Left ventricle myocardium inferior (tissue), 1 donor: ENCODE data around the gene PBX3. TPM values are rescaled to one million over a fixed set of nuclear protein-coding genes. Genes with fewer than 3 reads are reported as not detected.

ENCODE experiments used
- DNase-seq: peaks from one replicate; pipeline ENCODE4 v3.0.0-alpha.2; 2020
- H3K27ac ChIP-seq: fragments of 200-600 bp; replicated peaks from 2 replicates; pipeline ENCODE4 v1.8.0; 2021
- H3K27me3 ChIP-seq: fragments of 200-600 bp; 2 replicates; pipeline ENCODE4 v1.8.0; 2021; ENCODE audit warnings: low read depth
- H3K36me3 ChIP-seq: fragments of 200-600 bp; 2 replicates; pipeline ENCODE4 v1.8.0; 2021
- H3K4me1 ChIP-seq: fragments of 200-600 bp; 2 replicates; pipeline ENCODE4 v1.8.0; 2021
- H3K4me3 ChIP-seq: fragments of 200-600 bp; 2 replicates; pipeline ENCODE4 v1.8.0; 2021; ENCODE audit warnings: mild to moderate bottlenecking, moderate library complexity
- H3K9me3 ChIP-seq: fragments of 200-600 bp; replicated peaks from 2 replicates; pipeline ENCODE4 v1.8.0; 2021
- intact Hi-C: fragments of 100-400 bp; cut with micrococcal nuclease; formaldehyde crosslinking; loops from one replicate; pipeline ENCODE4 v1.11.0; 2022
- total RNA-seq: library from RNA; stranded (reverse); fragmentation: NEBNext Ultra II Directional; extraction: Animal tissue kit (Norgen Biotek cat#: 25700); gene quantifications from one replicate; pipeline ENCODE4 v1.2.1, GENCODE V29; 2021
- TF ChIP-seq, protein P1 (sequence below): fragments of 200-600 bp; IDR thresholded peaks from 2 replicates; pipeline ENCODE4 v1.8.0; 2021; ENCODE audit warnings: antibody characterized with exemption, mild to moderate bottlenecking, borderline replicate concordance
- donor health status: DM: no; HTN: yes; CAD: no; lungs with severe emphysema.

PBX3 gene
- total RNA-seq, 1 donor from 2014 or later: 44.2 TPM

DNA sequence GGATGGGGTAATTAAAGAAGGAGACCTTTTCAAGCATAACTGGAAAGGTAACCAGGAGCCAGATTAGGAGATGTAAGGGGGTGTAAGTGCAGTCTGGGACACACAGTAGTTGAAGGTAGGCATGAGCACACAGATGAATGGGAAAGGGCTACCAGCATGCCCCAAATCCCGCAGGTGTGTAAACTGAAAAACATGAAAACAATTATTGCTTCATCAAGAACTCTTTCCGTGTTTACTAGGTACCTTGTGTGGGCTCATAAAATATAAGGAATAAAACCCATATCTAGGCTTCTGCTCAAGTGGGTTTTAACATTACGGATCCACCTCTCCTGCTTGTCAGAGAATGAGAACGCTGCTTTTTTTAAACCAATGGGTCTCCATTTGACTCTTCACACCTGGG, 41.3 kb upstream of the PBX3 start:
- Histone ChIP-seq H3K4me3 (peak overlapping the region; percentile 95), H3K36me3 (no peaks in the 10 kb centered on the region), H3K4me1 (peaks cover 41% of the 10 kb centered on the region), H3K9me3 (no peaks in the 10 kb centered on the region), H3K27me3 (no peaks in the 10 kb centered on the region), H3K27ac (no peak overlapping the region)
- intact Hi-C loops: no loop called here
- TF ChIP-seq, protein P1, sequence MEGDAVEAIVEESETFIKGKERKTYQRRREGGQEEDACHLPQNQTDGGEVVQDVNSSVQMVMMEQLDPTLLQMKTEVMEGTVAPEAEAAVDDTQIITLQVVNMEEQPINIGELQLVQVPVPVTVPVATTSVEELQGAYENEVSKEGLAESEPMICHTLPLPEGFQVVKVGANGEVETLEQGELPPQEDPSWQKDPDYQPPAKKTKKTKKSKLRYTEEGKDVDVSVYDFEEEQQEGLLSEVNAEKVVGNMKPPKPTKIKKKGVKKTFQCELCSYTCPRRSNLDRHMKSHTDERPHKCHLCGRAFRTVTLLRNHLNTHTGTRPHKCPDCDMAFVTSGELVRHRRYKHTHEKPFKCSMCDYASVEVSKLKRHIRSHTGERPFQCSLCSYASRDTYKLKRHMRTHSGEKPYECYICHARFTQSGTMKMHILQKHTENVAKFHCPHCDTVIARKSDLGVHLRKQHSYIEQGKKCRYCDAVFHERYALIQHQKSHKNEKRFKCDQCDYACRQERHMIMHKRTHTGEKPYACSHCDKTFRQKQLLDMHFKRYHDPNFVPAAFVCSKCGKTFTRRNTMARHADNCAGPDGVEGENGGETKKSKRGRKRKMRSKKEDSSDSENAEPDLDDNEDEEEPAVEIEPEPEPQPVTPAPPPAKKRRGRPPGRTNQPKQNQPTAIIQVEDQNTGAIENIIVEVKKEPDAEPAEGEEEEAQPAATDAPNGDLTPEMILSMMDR: no peak
- DNase-seq: no peak

DNA sequence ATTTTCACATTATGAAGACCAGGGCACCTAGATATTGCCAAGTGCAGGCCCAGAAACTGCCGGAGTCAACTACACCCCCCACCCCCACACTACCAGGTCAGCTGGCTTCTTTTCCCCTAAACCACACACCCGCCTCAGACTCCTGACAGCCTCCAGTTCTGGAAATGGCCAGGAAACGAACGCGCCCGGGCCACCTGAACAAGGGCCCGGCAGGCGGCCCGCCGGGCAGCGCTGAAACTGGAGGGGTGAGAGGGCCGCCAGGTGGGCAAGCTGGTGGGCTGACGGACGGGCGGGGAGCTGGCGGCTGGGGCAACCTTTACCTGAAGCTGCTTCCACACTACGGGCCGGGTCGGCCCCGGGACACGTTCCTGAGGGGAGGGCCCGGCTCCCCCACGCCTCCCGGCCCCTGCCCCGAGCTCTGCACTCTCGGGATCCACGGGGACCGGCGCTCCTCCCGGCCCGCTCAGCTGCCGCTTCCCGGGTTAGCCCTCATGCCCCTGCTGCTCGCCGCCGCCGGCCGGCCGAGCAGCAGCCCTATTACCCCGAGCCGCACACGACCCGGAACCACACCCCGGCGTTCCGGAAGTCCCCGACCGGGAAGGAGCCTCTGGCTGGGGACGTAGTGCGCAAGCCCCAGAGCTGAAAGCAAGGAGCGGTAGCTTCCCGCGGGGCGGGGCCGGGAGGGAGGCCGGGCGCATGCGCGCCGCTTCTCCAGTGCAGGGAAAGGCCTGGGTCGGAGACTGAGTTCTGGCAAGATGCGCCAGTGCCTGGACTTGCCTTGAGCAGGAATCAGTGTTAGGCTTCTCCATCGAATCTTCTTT, 40.3 kb upstream of the PBX3 start, which contains the start of gene MAPKAP1:
Gene MAPKAP1 (minus strand): TSS at position 558 of the 821 bp plus-strand sequence. CDS start 34,634 bp downstream, outside the sequence.
- TF ChIP-seq, protein P1: no peak
- Histone ChIP-seq H3K36me3 (no peaks in the 10 kb centered on the region), H3K27ac (peak within 1 kb of the TSS; percentile 88), H3K27me3 (no peaks in the 10 kb centered on the region), H3K4me1 (peaks cover 41% of the 10 kb centered on the region), H3K9me3 (no peaks in the 10 kb centered on the region), H3K4me3 (peak within 1 kb of the TSS; percentile 95)
- intact Hi-C loops: no loop called here
- DNase-seq: peak; percentile 98

DNA sequence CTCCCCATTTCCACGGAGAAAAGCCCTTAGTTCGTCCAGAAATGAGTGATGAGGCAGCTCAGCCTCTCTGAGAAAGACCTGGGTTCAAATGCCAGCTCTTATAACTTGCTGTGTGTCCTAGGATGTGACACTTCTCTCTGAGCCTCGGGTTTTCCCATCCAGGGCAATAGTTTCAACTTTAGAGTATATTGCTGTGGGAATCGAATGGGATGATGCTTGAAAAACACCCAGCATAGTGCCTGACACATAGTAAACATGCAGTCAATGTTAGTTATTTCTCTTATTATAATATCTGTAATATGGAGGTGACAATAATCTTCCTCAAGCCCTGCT, 39.7 kb upstream of the PBX3 start:
- TF ChIP-seq, protein P1: no peak
- DNase-seq: no peak
- Histone ChIP-seq H3K27me3 (no peaks in the 10 kb centered on the region), H3K36me3 (no peaks in the 10 kb centered on the region), H3K4me1 (peaks cover 41% of the 10 kb centered on the region), H3K9me3 (no peaks in the 10 kb centered on the region), H3K4me3 (peak overlapping the region; percentile 95), H3K27ac (peak overlapping the region; percentile 88)
- intact Hi-C loops: no loop called here

DNA sequence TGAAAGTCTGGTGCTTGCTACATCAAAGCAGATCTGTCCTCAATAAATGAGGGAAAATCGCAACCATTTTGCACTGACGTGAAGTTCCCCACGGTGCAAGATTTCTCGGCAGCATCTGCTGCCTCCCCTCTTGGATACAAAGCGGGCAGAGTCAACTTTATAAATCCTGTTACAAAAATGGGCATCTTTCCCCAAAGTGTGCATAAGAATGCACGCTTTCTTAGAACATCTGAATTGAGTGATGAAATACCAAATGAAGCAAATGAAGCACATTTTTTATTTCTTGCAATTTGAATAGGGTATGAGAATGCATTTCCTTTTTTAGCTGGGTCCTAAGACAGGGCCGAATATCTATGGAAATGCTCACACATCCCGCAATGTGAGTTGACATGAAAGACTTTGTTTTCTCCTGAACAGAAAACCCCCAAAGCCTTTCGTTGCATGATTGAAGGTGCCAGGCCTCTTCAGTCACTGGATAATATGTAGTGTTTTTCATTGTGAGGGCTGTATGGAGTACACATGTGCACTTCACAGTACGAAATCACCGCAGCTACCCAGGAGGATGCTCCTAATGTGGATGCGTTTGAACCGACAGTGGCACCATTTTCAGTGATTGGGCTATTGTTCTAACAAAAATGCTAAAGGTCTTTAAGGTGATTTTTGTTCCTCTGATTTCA, 20.6 kb upstream of the PBX3 start:
- intact Hi-C loops: no loop called here
- no peaks in the 10 kb centered on the region for H3K9me3 ChIP-seq
- TF ChIP-seq, protein P1: no peak

DNA sequence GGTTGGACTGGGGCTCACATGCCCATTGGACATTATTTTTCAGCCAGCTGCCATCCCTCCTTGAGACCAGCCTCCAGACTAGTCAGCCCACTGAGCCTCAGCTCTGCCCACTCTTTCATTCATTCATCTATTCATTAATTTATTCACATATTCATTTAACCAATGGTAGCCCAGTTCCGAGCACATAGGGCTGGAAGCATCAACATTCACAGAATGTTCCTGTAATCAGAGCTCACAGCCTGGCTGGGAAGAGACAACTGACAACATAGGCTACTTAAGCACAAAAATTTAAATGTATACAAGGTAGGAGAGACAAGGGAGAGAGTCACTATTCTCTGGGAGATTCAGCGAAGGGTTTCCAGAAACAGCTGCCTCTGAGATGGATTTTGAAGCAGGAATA, 17.0 kb upstream of the PBX3 start:
- DNase-seq: no peak
- H3K4me1 ChIP-seq: no peaks in the 10 kb centered on the region
- H3K4me3 ChIP-seq: no peak overlapping the region
- H3K36me3 ChIP-seq: no peaks in the 10 kb centered on the region
- TF ChIP-seq, protein P1: no peak
- no peaks in the 10 kb centered on the region for H3K9me3 ChIP-seq
- H3K27me3 ChIP-seq: peaks cover 3% of the 10 kb centered on the region
- intact Hi-C loops: no loop called here
- H3K27ac ChIP-seq: no peak overlapping the region

More for the DNA sequence above, 20.6 kb upstream of the PBX3 start:
- Histone ChIP-seq H3K4me3 (no peak overlapping the region), H3K27ac (no peak overlapping the region), H3K27me3 (peaks cover 3% of the 10 kb centered on the region), H3K4me1 (no peaks in the 10 kb centered on the region), H3K36me3 (no peaks in the 10 kb centered on the region)
- DNase-seq: no peak
